K562 (cell line): ENCODE measurements around the gene EFNA5. TPM values are rescaled to one million over a fixed set of nuclear protein-coding genes. Genes with fewer than 3 reads are reported as not detected.

Source experiments
- ATAC-seq: fragments of 200-7000 bp; cut with Tn5 transposase; 3 replicates; pipeline ENCODE4 v1.9.1; 2020; ENCODE audit warnings: moderate library complexity
- BruUV-seq: library from RNA; stranded (reverse); fragments of 400-500 nt; replicated peaks from 2 replicates; lab custom pipeline; 2021; lab: Mats Ljungman, UMichigan
- CTCF ChIA-PET: fragments of 300-600 bp; formaldehyde crosslinking; extraction: SDS; loops from one replicate; lab custom pipeline; 2021; ENCODE audit warnings: low intra/inter-chr PET ratio; lab: Yijun Ruan, JAX
- POLR2A ChIA-PET: fragments of 300-600, 350-650 bp; sonication (Branson Sonifier 250); formaldehyde crosslinking; extraction: SDS; loops from one replicate; lab custom pipeline; 2021; ENCODE audit warnings: antibody characterized with exemption, inconsistent platforms; lab: Yijun Ruan, JAX
- DNase-seq, 4 experiments: peaks; one replicate each; pipeline versions ENCODE4 v3.0.0 to v3.0.0-alpha.2; 2011 to 2018; ENCODE audit warnings: low spot score in 3 of 4, mixed read lengths in 3 of 4; ENCODE audit errors: extremely low read depth in 1 of 4
- FAIRE-seq: peaks from 2 replicates; lab custom pipeline; 2011; peaks lifted over from hg19 to GRCh38; lab: Jason Lieb, UNC
- H2AFZ ChIP-seq: 2 replicates; pipeline ENCODE4 v1.6.0; 2011; ENCODE audit warnings: low read depth, low read length, control low read depth, inconsistent platforms
- H3K27ac ChIP-seq: fragments of 200-600 bp; 3 replicates; pipeline ENCODE4 v1.8.0; 2011; ENCODE audit warnings: low read depth, mild to moderate bottlenecking, control low read depth, inconsistent platforms, low read length, moderate library complexity, mixed read lengths; ENCODE audit errors: extremely low read depth
- H3K27me3 ChIP-seq, 2 experiments: fragments of 300-600 bp in 1 of 2; 2 replicates in 1 of 2; 3 replicates in 1 of 2; pipeline versions ENCODE4 v1.6.0 to v1.8.0; 2011; ENCODE audit warnings: inconsistent platforms in 2 of 2, low read length in 2 of 2, mild to moderate bottlenecking in 1 of 2, mixed read lengths in 1 of 2, moderate library complexity in 1 of 2; ENCODE audit not compliant: control insufficient read depth in 2 of 2, insufficient read depth in 2 of 2
- H3K36me3 ChIP-seq: fragments of 300-600 bp; 3 replicates; pipeline ENCODE4 v1.8.0; 2011; ENCODE audit warnings: mild to moderate bottlenecking, low read length, inconsistent platforms; ENCODE audit not compliant: control insufficient read depth, insufficient read depth
- H3K4me1 ChIP-seq, 2 experiments: fragments of 200-600 bp in 1 of 2; replicated peaks in 1 of 2; 2 replicates in 1 of 2; 3 replicates in 1 of 2; pipeline versions ENCODE4 v1.5.1 to v1.8.0; 2011; ENCODE audit warnings: inconsistent platforms in 2 of 2, low read length in 2 of 2, mild to moderate bottlenecking in 1 of 2, mixed read lengths in 1 of 2, moderate library complexity in 1 of 2; ENCODE audit not compliant: control insufficient read depth in 2 of 2, insufficient read depth in 2 of 2
- H3K4me2 ChIP-seq: 2 replicates; pipeline ENCODE4 v1.6.1; 2011; ENCODE audit warnings: low read length, control low read depth, inconsistent platforms, mixed read lengths; ENCODE audit not compliant: insufficient read depth
- H3K4me3 ChIP-seq: fragments of 200-600 bp; sonication (generic), shearing (Covaris generic); 2 replicates; pipeline ENCODE4 v1.5.1; 2016; ENCODE audit warnings: control low read depth, inconsistent platforms
- H3K79me2 ChIP-seq: fragments of 200-600 bp; 3 replicates; pipeline ENCODE4 v1.8.0; 2011; ENCODE audit warnings: low read length, inconsistent platforms; ENCODE audit not compliant: control insufficient read depth, insufficient read depth
- H3K9ac ChIP-seq, 2 experiments: 2 replicates each; pipeline versions ENCODE4 v1.6.0 to v1.6.1; 2011; ENCODE audit warnings: low read depth in 2 of 2, low read length in 2 of 2, control low read depth in 1 of 2, inconsistent platforms in 1 of 2, mild to moderate bottlenecking in 1 of 2, mixed read lengths in 1 of 2; ENCODE audit not compliant: insufficient read depth in 1 of 2
- H3K9me1 ChIP-seq: one replicate; pipeline ENCODE4 v1.6.0; 2011; ENCODE audit warnings: inconsistent platforms, mild to moderate bottlenecking, low read length, moderate library complexity; ENCODE audit not compliant: control insufficient read depth, insufficient read depth
- H3K9me3 ChIP-seq: replicated peaks from 2 replicates; pipeline ENCODE4 v1.5.1; 2011; ENCODE audit warnings: low read depth, low read length, inconsistent platforms; ENCODE audit not compliant: control insufficient read depth, insufficient read depth
- H4K20me1 ChIP-seq: replicated peaks from 2 replicates; pipeline ENCODE4 v1.6.1; 2011; ENCODE audit warnings: low read length, inconsistent platforms, mixed read lengths; ENCODE audit not compliant: control insufficient read depth, insufficient read depth
- CUX1 ChIP-seq: fragments of 200-800 bp; sonication (Bioruptor generic); IDR thresholded peaks from 2 replicates; pipeline ENCODE4 v1.6.1; 2016; ENCODE audit warnings: missing genetic modification characterization, missing compliant biosample characterization
- MED1 ChIP-seq: sonication (generic); formaldehyde crosslinking; IDR thresholded peaks from 2 replicates; pipeline ENCODE4 v1.8.1; 2023; ENCODE audit warnings: missing genetic modification reagents, borderline replicate concordance
- MTA2 ChIP-seq: fragments of 450-650 bp; IDR thresholded peaks from 2 replicates; pipeline ENCODE4 v1.6.1; 2016; ENCODE audit warnings: low read depth
- NFXL1 ChIP-seq: fragments of 450-650 bp; formaldehyde crosslinking; IDR thresholded peaks from 2 replicates; pipeline ENCODE4 v1.4.0; 2021; ENCODE audit warnings: mild to moderate bottlenecking
- PREB ChIP-seq: sonication (generic); formaldehyde crosslinking; IDR thresholded peaks from 2 replicates; pipeline ENCODE4 v1.8.1; 2023; ENCODE audit warnings: mild to moderate bottlenecking, missing genetic modification reagents
- RBM25 ChIP-seq: fragments of 200-400 bp; formaldehyde crosslinking; IDR thresholded peaks from 2 replicates; pipeline ENCODE4 v1.6.1; 2018; ENCODE audit warnings: low read length, low read depth, moderate library complexity; ENCODE audit not compliant: severe bottlenecking
- SNRNP70 ChIP-seq: fragments of 200-400 bp; formaldehyde crosslinking; optimal IDR thresholded peaks from 2 replicates; pipeline ENCODE3; 2017; ENCODE audit warnings: low read depth, low read length
- U2AF2 ChIP-seq: fragments of 200-400 bp; formaldehyde crosslinking; optimal IDR thresholded peaks from 2 replicates; pipeline ENCODE3; 2017; ENCODE audit warnings: low read depth, mild to moderate bottlenecking, low read length
- ZFP91 ChIP-seq: sonication (generic); formaldehyde crosslinking; IDR thresholded peaks from 2 replicates; pipeline ENCODE4 v1.8.0; 2022; ENCODE audit warnings: mild to moderate bottlenecking, missing genetic modification reagents
- ZNF23 ChIP-seq: fragments of 250-450 bp; sonication (Bioruptor Pico); IDR thresholded peaks from 2 replicates; pipeline ENCODE4 v1.4.0; 2020; ENCODE audit warnings: mild to moderate bottlenecking
- in situ Hi-C: fragments of 300-500 bp; cut with MboI; formaldehyde crosslinking; loops from 4 replicates; pipeline ENCODE4 v1.15.0; 2018; ENCODE audit warnings: inconsistent platforms, mixed read lengths
- intact Hi-C: fragments of 100-400 bp; cut with micrococcal nuclease; formaldehyde crosslinking; loops from 2 replicates; pipeline ENCODE4 v1.14.2; 2022
- polyA plus RNA-seq, 8 experiments: library from polyadenylated mRNA; depleted of rRNA in 4 of 8; stranded (reverse) in 5 of 8; unstranded in 3 of 8; fragments of >200 nt; fragmentation: Nextera tagmentation in 2 of 8; fragmentation: Illumina TruSeq in 1 of 8; extraction: Ambion mirVana in 2 of 8; extraction: Trizol in 1 of 8; gene quantifications; 2 replicates each; pipeline versions ENCODE4 v1.2.1 to v1.2.3, GENCODE V29; 2011 to 2014; ENCODE audit warnings: inconsistent platforms in 1 of 8, missing spikeins in 1 of 8
- total RNA-seq, 7 experiments: library from RNA; depleted of rRNA in 6 of 7; stranded (reverse); fragments of >200 nt in 6 of 7; fragmentation: Illumina TruSeq in 2 of 7; extraction: Trizol in 2 of 7; gene quantifications; 2 replicates each; pipeline versions ENCODE4 v1.2.1 to v1.2.3, GENCODE V29; 2011 to 2021; ENCODE audit warnings: low replicate concordance in 1 of 7

The EFNA5 gene
- total and polyA plus RNA-seq, 9 of the 15 experiments (the other 6 are each of a cell fraction or from before 2014, with no cell fraction given): 0.20 TPM; not detected in 8

GRCh38 chr5:107704681-107705401 is 34.1 kb upstream of the EFNA5 start (continued):
- TF ChIP-seq PREB (CRISPR knock-in tag) (no peak), CUX1 (no peak), MTA2 (no peak)

GRCh38 chr5:107700481-107700880 is 29.7 kb upstream of the EFNA5 start:
- ATAC-seq: no peak
- POLR2A ChIA-PET: no interaction called here
- in situ Hi-C loops: no loop called here
- TF ChIP-seq SNRNP70: no peak
- TF ChIP-seq MED1 (CRISPR knock-in tag): no peak
- TF ChIP-seq U2AF2: no peak
- TF ChIP-seq NFXL1 (CRISPR knock-in tag): no peak
- TF ChIP-seq ZFP91 (CRISPR knock-in tag): no peak
- no peak for TF ChIP-seq RBM25
- TF ChIP-seq ZNF23 (CRISPR knock-in tag): no peak

More at GRCh38 chr5:107700481-107700880, 29.7 kb upstream of the EFNA5 start:
- intact Hi-C loops: no loop called here
- Histone ChIP-seq H3K27me3 (no peaks in the 10 kb centered on the region), H3K36me3 (no peaks in the 10 kb centered on the region), H3K9ac (no peak overlapping the region), H2AFZ (no peak overlapping the region), H3K9me3 (no peaks in the 10 kb centered on the region; the same call in 1 of the 2 replicates), H4K20me1 (no peaks in the 10 kb centered on the region), H3K9me1 (no peaks in the 10 kb centered on the region), H3K79me2 (no peaks in the 10 kb centered on the region), H3K27ac (no peak overlapping the region), H3K4me3 (no peak overlapping the region), H3K4me1 (no peaks in the 10 kb centered on the region), H3K4me2 (no peak overlapping the region)
- CTCF ChIA-PET: no interaction called here
- FAIRE-seq (no peak), DNase-seq (no peak)
- no TSS peak for BruUV-seq
